LNCAP (cell line): ENCODE data around the gene PRSS2.

ENCODE experiments used
- CTCF ChIP-seq: fragments of 450-650 bp; IDR thresholded peaks from 2 replicates; pipeline ENCODE4 v1.5.1; 2017; ENCODE audit warnings: mild to moderate bottlenecking

PRSS2 gene

GRCh38 chr7:142789441-142789840 is 18.7 kb downstream of the PRSS2 start:
- TF ChIP-seq CTCF, result no peak

- no peak for TF ChIP-seq CTCF
These were observed 19.3 kb downstream of the PRSS2 start for GRCh38 chr7:142790056-142790455.

GRCh38 chr7:142790555-142790954 is 19.8 kb downstream of the PRSS2 start:
- no peak for TF ChIP-seq CTCF

- TF ChIP-seq CTCF, result no peak
These were observed 20.7 kb downstream of the PRSS2 start for GRCh38 chr7:142791502-142791901.

- TF ChIP-seq CTCF, result no peak
These were observed 21.4 kb downstream of the PRSS2 start for GRCh38 chr7:142792129-142792528.

GRCh38 chr7:142792593-142792992 is 21.8 kb downstream of the PRSS2 start:
- TF ChIP-seq CTCF, result no peak

- TF ChIP-seq CTCF, result no peak
These were observed 22.4 kb downstream of the PRSS2 start for GRCh38 chr7:142793156-142793555.

- no peak for TF ChIP-seq CTCF
These were observed 24.6 kb downstream of the PRSS2 start for GRCh38 chr7:142795339-142795863.
